ENCODE results near the gene CGNL1. TPM values are rescaled to one million over a fixed set of nuclear protein-coding genes. Genes with fewer than 3 reads are reported as not detected.

The CGNL1 gene
- total and polyA plus RNA-seq, 10 of the 15 experiments (the other 5 are each of a cell fraction or from before 2014, with no cell fraction given): under 0.01 to 0.27 (median 0.04) TPM; not detected in 3

- Histone ChIP-seq H3K4me2 (ENCODE audit: control insufficient read depth, insufficient read depth) (no peak overlapping the region), H3K9ac (ENCODE audit: control insufficient read depth, insufficient read depth, low read length) (no peak overlapping the region), H3K4me3 (no peak overlapping the region), H3K27ac (ENCODE audit: control insufficient read depth, insufficient read depth) (no peak overlapping the region), H3K36me3 (ENCODE audit: control insufficient read depth in 2 of 2, insufficient read depth in 2 of 2, low read length in 1 of 2) (no peaks in the 10 kb centered on the region), H3K9me3 (replicated peaks; ENCODE audit: control insufficient read depth, insufficient read depth, low read length) (no peaks in the 10 kb centered on the region), H4K20me1 (ENCODE audit: control insufficient read depth, insufficient read depth) (no peaks in the 10 kb centered on the region), H2AFZ (ENCODE audit: control insufficient read depth, low read depth, low read length) (no peak overlapping the region), H3K27me3 (replicated peaks in 1 of 2; ENCODE audit: control insufficient read depth in 2 of 2, insufficient read depth in 2 of 2, low read length in 1 of 2) (peaks cover 4 to 11% of the 10 kb centered on the region in 2 experiments), H3K79me2 (ENCODE audit: control insufficient read depth, insufficient read depth, low read length) (no peaks in the 10 kb centered on the region), H3K4me1 (ENCODE audit: control insufficient read depth, insufficient read depth, low read length) (no peaks in the 10 kb centered on the region)
- FAIRE-seq (no peak), ATAC-seq (no peak), DNase-seq (ENCODE audit: low read depth, low spot score) (no peak)
- intact Hi-C loops (cut with micrococcal nuclease; ENCODE audit: unreplicated experiment) (no loop called here), in situ Hi-C loops (cut with MboI) (no loop called here)
- WGBS (ENCODE audit: insufficient coverage, insufficient replicate concordance, low lambda C conversion rate, missing lambda C conversion rate): 61% methylated on average over 4 of the region's 4 CpGs
- RAD21 ChIA-PET (ENCODE audit: unreplicated experiment): no interaction called here
- POLR2A ChIA-PET: no interaction called here
- no TSS peak for BruUV-seq (replicated peaks)
- CTCF ChIA-PET: no interaction called here
- SMC1A ChIA-PET (ENCODE audit: uncharacterized antibody, unreplicated experiment): no interaction called here
- TF ChIP-seq RAD51 (IDR thresholded peaks at IDR 0.05) (no peak), ATF2 (IDR thresholded peaks at IDR 0.05; ENCODE audit: low read length) (no peak), MYC (IDR thresholded peaks at IDR 0.05; ENCODE audit: insufficient read depth, insufficient read length, insufficient replicate concordance, low read length, severe bottlenecking) (no peak), NFYB (IDR thresholded peaks at IDR 0.05; ENCODE audit: insufficient read depth, low read depth, low read length) (no peak), HDGF (IDR thresholded peaks at IDR 0.05) (no peak), SMC3 (IDR thresholded peaks at IDR 0.05; ENCODE audit: borderline replicate concordance, low read length) (no peak), USF1 (IDR thresholded peaks at IDR 0.05; ENCODE audit: borderline replicate concordance, extremely low read length, insufficient read depth, low read depth, low read length) (no peak), SMAD5 (IDR thresholded peaks at IDR 0.05; ENCODE audit: low read depth) (no peak), ZZZ3 (IDR thresholded peaks at IDR 0.05; ENCODE audit: control insufficient read depth, insufficient read length, low read depth) (no peak), MTA3 (IDR thresholded peaks at IDR 0.05; ENCODE audit: borderline replicate concordance, low read length) (no peak), RBBP5 (conservative IDR thresholded peaks at IDR 0.05) (no peak), ZNF24 (IDR thresholded peaks at IDR 0.05) (no peak), RUNX3 (IDR thresholded peaks at IDR 0.05; ENCODE audit: low read length) (no peak), SREBF2 (IDR thresholded peaks at IDR 0.05; ENCODE audit: low read length) (no peak), HSF1 (IDR thresholded peaks at IDR 0.05; ENCODE audit: low read depth, low read length) (no peak), PRDM15 (CRISPR knock-in tag; IDR thresholded peaks at IDR 0.05) (no peak), SPI1 (IDR thresholded peaks at IDR 0.05; ENCODE audit: borderline replicate concordance, insufficient read depth, low read depth, low read length) (no peak), JUND (IDR thresholded peaks at IDR 0.05; ENCODE audit: low read depth, low read length) (no peak)
Observed at GRCh38 chr15:57373251-57373881, 2.9 kb upstream of the CGNL1 start.

Data from GM12878 (cell line).